ENCODE data around the gene RNU4-1. TPM values are rescaled to one million over a fixed set of nuclear protein-coding genes. Genes with fewer than 3 reads are reported as not detected.

The RNU4-1 gene
- total and polyA plus RNA-seq, 2 of the 4 experiments (the other 2 are of a cell fraction), result under 0.01 TPM; not detected in 1

DNA sequence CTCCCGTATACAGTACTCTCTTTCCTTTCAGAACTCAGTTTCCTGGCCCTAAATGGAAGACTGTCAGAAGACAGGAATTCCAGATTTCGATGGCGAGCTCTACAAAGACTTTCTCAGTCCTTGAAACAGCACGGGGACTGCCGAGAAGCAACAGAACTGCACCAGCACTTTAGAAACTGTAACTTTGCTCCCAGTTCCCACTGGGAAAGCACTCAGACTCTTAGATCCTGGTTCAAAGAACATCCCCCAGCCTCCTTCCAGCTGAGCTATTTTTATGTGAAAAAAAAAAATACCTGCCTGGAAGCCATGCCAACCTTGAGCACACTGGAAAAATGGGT is 29.3 kb downstream of the RNU4-1 start:
- H3K9me3 ChIP-seq (ENCODE audit: control insufficient read depth, insufficient read depth, low read length), result no peaks in the 10 kb centered on the region
- no TSS peak for BruUV-seq (replicated peaks)
- 63% methylated on average over 5 of the region's 5 CpGs; no CpG with 5 or more reads in 1 of the 2 experiments for WGBS, 2 experiments (ENCODE audit: extremely low coverage in 2 of 2, insufficient read length in 1 of 2)

More for the DNA sequence above, 29.3 kb downstream of the RNU4-1 start:
- Histone ChIP-seq H3K36me3 (ENCODE audit: control insufficient read depth, insufficient read depth, low read length) (peaks cover 4% of the 10 kb centered on the region; the same call in 1 of the 2 replicates), H4K8ac (ENCODE audit: low read depth in 2 of 2, low read length in 2 of 2) (peak overlapping the region; percentile 44 to 72; a peak in 3 of 4 replicates), H3K4ac (ENCODE audit: low read depth, low read length) (peak overlapping the region; percentile 97), H2AK5ac (ENCODE audit: low read depth, low read length) (peak overlapping the region; percentile 95), H3K23ac (ENCODE audit: low read depth, low read length) (peak overlapping the region; percentile 95), H3K9me1 (ENCODE audit: insufficient read depth, low read length) (peaks cover 29% of the 10 kb centered on the region), H4K91ac (ENCODE audit: insufficient read depth, low read depth, low read length) (peak overlapping the region; percentile 86), H2BK5ac (ENCODE audit: low read depth, low read length, poor library complexity, severe bottlenecking) (peak overlapping the region; percentile 92), H3K14ac (replicated peaks; ENCODE audit: low read depth, low read length) (peak overlapping the region; percentile 97), H3K27ac (ENCODE audit: insufficient read depth, low read length) (peak overlapping the region; percentile 97), H2AK9ac (replicated peaks; ENCODE audit: low read depth, low read length, poor library complexity) (peak overlapping the region; percentile 100), H3K79me1 (ENCODE audit: low read depth in 1 of 2, low read length in 2 of 2) (peaks cover 2 to 43% of the 10 kb centered on the region in 2 experiments; a peak in 2 of 4 replicates), H2BK120ac (ENCODE audit: low read depth, low read length) (peak overlapping the region; percentile 18), H4K5ac (ENCODE audit: low read depth, low read length) (peak overlapping the region; percentile 0; the same call in 1 of the 2 replicates), H3K4me1 (ENCODE audit: control insufficient read depth, insufficient read depth, low read length) (peaks cover 26% of the 10 kb centered on the region), H3K18ac (ENCODE audit: low read depth, low read length) (peak overlapping the region; percentile 8; the same call in 1 of the 2 replicates), H3K56ac (ENCODE audit: extremely low read depth, insufficient read depth, low read length) (peak overlapping the region; percentile 67), H3K27me3 (ENCODE audit: control insufficient read depth, insufficient read depth, low read length) (no peaks in the 10 kb centered on the region), H3K4me2 (ENCODE audit: low read depth, low read length) (peak overlapping the region; percentile 97), H2AFZ (replicated peaks; ENCODE audit: low read length, poor library complexity) (no peak overlapping the region), H2BK20ac (ENCODE audit: low read depth, low read length) (no peak overlapping the region), H3K4me3 (ENCODE audit: insufficient read depth, low read depth, low read length) (peak overlapping the region; percentile 98), H2BK15ac (ENCODE audit: low read depth, low read length) (peak overlapping the region; percentile 88; the same call in 1 of the 3 replicates), H3K9ac (ENCODE audit: low read depth, low read length) (peak overlapping the region; percentile 96), H4K20me1 (ENCODE audit: insufficient read depth, low read length) (peaks cover 58% of the 10 kb centered on the region)
- intact Hi-C loops (cut with micrococcal nuclease), result loop anchor here (2.0 kb wide), 1 partner anchor 63 kb away; the partner anchor contains the start of gene RPLP0
- DNase-seq, result no peak
- ChIA-PET CTCF (interaction anchor here (1.2 to 7.2 kb wide), 4 partner anchors 28 to 96 kb away, joined by 3 to 116 read pairs (median 6); no protein-coding TSS in a partner anchor), POLR2A (ENCODE audit: unreplicated experiment) (interaction anchor here (0.6 to 6.5 kb wide), 6 partner anchors 17 to 63 kb away, joined by 3 to 39 read pairs (median 8); partner anchors contain the start of genes RNU4-2 and RPLP0)
- ATAC-seq (ENCODE audit: low read depth), result no peak
- dilution Hi-C loops (cut with HindIII; ENCODE audit: low sequenced_read_pairs, unreplicated experiment), result no loop called here
- no peak for TF ChIP-seq RAD21 (IDR thresholded peaks at IDR 0.05; ENCODE audit: low read length)
- in situ Hi-C loops (cut with MboI; ENCODE audit: low sequenced_read_pairs), result loop anchor here (5.0 kb wide), 1 partner anchor 36 kb away; no protein-coding TSS in a partner anchor

All from IMR-90 (cell line).